Measurements from ENCODE around the gene SAGE1. TPM values are rescaled to one million over a fixed set of nuclear protein-coding genes. Genes with fewer than 3 reads are reported as not detected.

The SAGE1 gene, protein sequence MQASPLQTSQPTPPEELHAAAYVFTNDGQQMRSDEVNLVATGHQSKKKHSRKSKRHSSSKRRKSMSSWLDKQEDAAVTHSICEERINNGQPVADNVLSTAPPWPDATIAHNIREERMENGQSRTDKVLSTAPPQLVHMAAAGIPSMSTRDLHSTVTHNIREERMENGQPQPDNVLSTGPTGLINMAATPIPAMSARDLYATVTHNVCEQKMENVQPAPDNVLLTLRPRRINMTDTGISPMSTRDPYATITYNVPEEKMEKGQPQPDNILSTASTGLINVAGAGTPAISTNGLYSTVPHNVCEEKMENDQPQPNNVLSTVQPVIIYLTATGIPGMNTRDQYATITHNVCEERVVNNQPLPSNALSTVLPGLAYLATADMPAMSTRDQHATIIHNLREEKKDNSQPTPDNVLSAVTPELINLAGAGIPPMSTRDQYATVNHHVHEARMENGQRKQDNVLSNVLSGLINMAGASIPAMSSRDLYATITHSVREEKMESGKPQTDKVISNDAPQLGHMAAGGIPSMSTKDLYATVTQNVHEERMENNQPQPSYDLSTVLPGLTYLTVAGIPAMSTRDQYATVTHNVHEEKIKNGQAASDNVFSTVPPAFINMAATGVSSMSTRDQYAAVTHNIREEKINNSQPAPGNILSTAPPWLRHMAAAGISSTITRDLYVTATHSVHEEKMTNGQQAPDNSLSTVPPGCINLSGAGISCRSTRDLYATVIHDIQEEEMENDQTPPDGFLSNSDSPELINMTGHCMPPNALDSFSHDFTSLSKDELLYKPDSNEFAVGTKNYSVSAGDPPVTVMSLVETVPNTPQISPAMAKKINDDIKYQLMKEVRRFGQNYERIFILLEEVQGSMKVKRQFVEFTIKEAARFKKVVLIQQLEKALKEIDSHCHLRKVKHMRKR
- not detected in 2 replicates for total RNA-seq

GRCh38 chrX:135893294-135893817, at the start of gene SAGE1, which contains the start of gene CT45A10:
Gene SAGE1 (plus strand): TSS chrX:135893716. CDS start chrX:135896243, 2,527 bp downstream.
Gene CT45A10 (minus strand): TSS chrX:135893444. CDS start chrX:135885344, 8,100 bp downstream.

GRCh38 chrX:135854438-135854837, 39.1 kb upstream of the SAGE1 start, which contains the start of gene CT45A8:
Gene CT45A8 (minus strand): TSS chrX:135854538. CDS start chrX:135850783, 3,755 bp downstream.

GRCh38 chrX:135871712-135872111, 21.8 kb upstream of the SAGE1 start, which contains the start of gene CT45A9:
Gene CT45A9 (minus strand): TSS chrX:135871812. CDS start chrX:135868061, 3,751 bp downstream.

Other genes with a start within 250 kb of the SAGE1 start
- gene CT45A1, start 180.1 kb upstream of the SAGE1 start, total RNA-seq, result not detected in 2 replicates
- gene CT45A3, start 125.5 kb upstream of the SAGE1 start, total RNA-seq, result not detected in 2 replicates
- gene CT45A5, start 108.2 kb upstream of the SAGE1 start, total RNA-seq, result not detected in 2 replicates
- gene CT45A6, start 90.9 kb upstream of the SAGE1 start, total RNA-seq, result not detected in 2 replicates
- gene CT45A2, start 73.7 kb upstream of the SAGE1 start, total RNA-seq, result not detected in 2 replicates
- not detected in 2 replicates for gene CT45A7, start 56.4 kb upstream of the SAGE1 start, total RNA-seq
- not detected in 2 replicates for gene CT45A8, start 39.2 kb upstream of the SAGE1 start, total RNA-seq
- not detected in 2 replicates for gene CT45A9, start 21.9 kb upstream of the SAGE1 start, total RNA-seq
- not detected in 2 replicates for gene CT45A10, start 272 bp upstream of the SAGE1 start, total RNA-seq
- gene MMGT1, start 80.3 kb downstream of the SAGE1 start, total RNA-seq, result 13.2 and 17.2 TPM in 2 replicates
- gene SLC9A6, start 91.7 kb downstream of the SAGE1 start, total RNA-seq, result 10.4 and 11.7 TPM in 2 replicates

All from cardiac atrium fibroblast (primary cell).